Stimulated activated CD8-positive, alpha-beta memory T cell treated with anti-CD3 and anti-CD28 coated beads, Interleukin-12 subunit alpha, Interleukin-12 subunit beta, amount 100 ng/mL, for 4 hours (primary cell): ENCODE measurements around the gene TP63.
"Not testable (repeated sequence)": the region's sequence is repeated elsewhere in the genome, so short reads cannot be mapped to it uniquely, and the experiment has no call there.

ENCODE experiments used
- DNase-seq: peaks from one replicate; pipeline ENCODE4 v3.0.0-alpha.2; 2020; ENCODE audit warnings: low read depth

TP63 gene

GRCh38 chr3:189625572-189625971 is 5.6 kb upstream of the TP63 start:
- DNase-seq: no peak

GRCh38 chr3:189626286-189626685 is 4.9 kb upstream of the TP63 start:
- no peak for DNase-seq

GRCh38 chr3:189629803-189630455 is 1.3 kb upstream of the TP63 start:
- no peak for DNase-seq

GRCh38 chr3:189630767-189631372 is 319 bp upstream of the TP63 start:
- DNase-seq: no peak

- DNase-seq: no peak
These were observed 220 bp downstream of the TP63 start for GRCh38 chr3:189631409-189631808.

- no peak for DNase-seq
These were observed 1.1 kb downstream of the TP63 start for GRCh38 chr3:189632242-189632641.

GRCh38 chr3:189635339-189635738 is 4.2 kb downstream of the TP63 start:
- DNase-seq: no peak

- no peak for DNase-seq
These were observed 4.9 kb downstream of the TP63 start for GRCh38 chr3:189636048-189636447.

GRCh38 chr3:189637750-189638149 is 6.6 kb downstream of the TP63 start:
- no peak for DNase-seq

- DNase-seq: no peak
These were observed 7.3 kb downstream of the TP63 start for GRCh38 chr3:189638276-189639031.

- DNase-seq: no peak
These were observed 10.6 kb downstream of the TP63 start for GRCh38 chr3:189641776-189642175.

- DNase-seq: no peak
These were observed 15.8 kb downstream of the TP63 start for GRCh38 chr3:189646853-189647542.

GRCh38 chr3:189652042-189652441 is 20.9 kb downstream of the TP63 start:
- DNase-seq: no peak

GRCh38 chr3:189655617-189656016 is 24.4 kb downstream of the TP63 start:
- DNase-seq: no peak

- no peak for DNase-seq
These were observed 28.4 kb downstream of the TP63 start for GRCh38 chr3:189659571-189659970.

GRCh38 chr3:189664311-189664710 is 33.1 kb downstream of the TP63 start:
- DNase-seq: no peak

- DNase-seq: not testable (repeated sequence)
These were observed 41.2 kb downstream of the TP63 start for GRCh38 chr3:189672346-189672745.

GRCh38 chr3:189673535-189673934 is 42.3 kb downstream of the TP63 start:
- DNase-seq: no peak

- no peak for DNase-seq
These were observed 43.2 kb downstream of the TP63 start for GRCh38 chr3:189674249-189674913.

- no peak for DNase-seq
These were observed 46.5 kb downstream of the TP63 start for GRCh38 chr3:189677667-189678066.

GRCh38 chr3:189680723-189681122 is 49.5 kb downstream of the TP63 start:
- no peak for DNase-seq
